ENCODE data around the gene STYXL1.
"Not testable (repeated sequence)": the region's sequence is repeated elsewhere in the genome, so short reads cannot be mapped to it uniquely, and the experiment has no call there.

DNA sequence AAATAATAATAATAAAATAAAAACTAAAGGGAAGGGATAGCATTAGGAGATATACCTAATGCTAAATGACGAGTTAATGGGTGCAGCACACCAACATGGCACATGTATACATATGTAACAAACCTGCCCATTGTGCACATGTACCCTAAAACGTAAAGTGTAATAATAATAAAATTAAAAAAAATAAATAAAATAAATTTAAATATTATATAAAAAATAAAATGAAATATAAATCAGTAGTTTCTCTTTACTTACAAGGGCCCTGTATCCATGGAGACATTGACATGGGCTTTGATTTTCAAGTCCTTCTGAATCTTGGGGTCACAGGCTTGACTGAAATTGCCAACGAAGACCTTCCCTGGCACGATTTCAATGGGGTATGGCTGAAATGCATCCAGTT is 42.8 kb downstream of the STYXL1 start:
- TF ChIP-seq, protein P1, sequence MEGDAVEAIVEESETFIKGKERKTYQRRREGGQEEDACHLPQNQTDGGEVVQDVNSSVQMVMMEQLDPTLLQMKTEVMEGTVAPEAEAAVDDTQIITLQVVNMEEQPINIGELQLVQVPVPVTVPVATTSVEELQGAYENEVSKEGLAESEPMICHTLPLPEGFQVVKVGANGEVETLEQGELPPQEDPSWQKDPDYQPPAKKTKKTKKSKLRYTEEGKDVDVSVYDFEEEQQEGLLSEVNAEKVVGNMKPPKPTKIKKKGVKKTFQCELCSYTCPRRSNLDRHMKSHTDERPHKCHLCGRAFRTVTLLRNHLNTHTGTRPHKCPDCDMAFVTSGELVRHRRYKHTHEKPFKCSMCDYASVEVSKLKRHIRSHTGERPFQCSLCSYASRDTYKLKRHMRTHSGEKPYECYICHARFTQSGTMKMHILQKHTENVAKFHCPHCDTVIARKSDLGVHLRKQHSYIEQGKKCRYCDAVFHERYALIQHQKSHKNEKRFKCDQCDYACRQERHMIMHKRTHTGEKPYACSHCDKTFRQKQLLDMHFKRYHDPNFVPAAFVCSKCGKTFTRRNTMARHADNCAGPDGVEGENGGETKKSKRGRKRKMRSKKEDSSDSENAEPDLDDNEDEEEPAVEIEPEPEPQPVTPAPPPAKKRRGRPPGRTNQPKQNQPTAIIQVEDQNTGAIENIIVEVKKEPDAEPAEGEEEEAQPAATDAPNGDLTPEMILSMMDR (IDR thresholded peaks at IDR 0.05; ENCODE audit: low read depth, low read length, missing input control): not testable (repeated sequence)
- not testable (repeated sequence) for TF ChIP-seq TAF1 (conservative IDR thresholded peaks at IDR 0.05); SP1 (IDR thresholded peaks at IDR 0.05); FOXA1 (IDR thresholded peaks at IDR 0.05); JUND (IDR thresholded peaks at IDR 0.05); YY1 (IDR thresholded peaks at IDR 0.05); RAD21 (IDR thresholded peaks at IDR 0.05); GABPA (IDR thresholded peaks at IDR 0.05 in 1 of 2, conservative IDR thresholded peaks at IDR 0.05 in 1 of 2); RXRA (IDR thresholded peaks at IDR 0.05)
- TF ChIP-seq, protein P2, sequence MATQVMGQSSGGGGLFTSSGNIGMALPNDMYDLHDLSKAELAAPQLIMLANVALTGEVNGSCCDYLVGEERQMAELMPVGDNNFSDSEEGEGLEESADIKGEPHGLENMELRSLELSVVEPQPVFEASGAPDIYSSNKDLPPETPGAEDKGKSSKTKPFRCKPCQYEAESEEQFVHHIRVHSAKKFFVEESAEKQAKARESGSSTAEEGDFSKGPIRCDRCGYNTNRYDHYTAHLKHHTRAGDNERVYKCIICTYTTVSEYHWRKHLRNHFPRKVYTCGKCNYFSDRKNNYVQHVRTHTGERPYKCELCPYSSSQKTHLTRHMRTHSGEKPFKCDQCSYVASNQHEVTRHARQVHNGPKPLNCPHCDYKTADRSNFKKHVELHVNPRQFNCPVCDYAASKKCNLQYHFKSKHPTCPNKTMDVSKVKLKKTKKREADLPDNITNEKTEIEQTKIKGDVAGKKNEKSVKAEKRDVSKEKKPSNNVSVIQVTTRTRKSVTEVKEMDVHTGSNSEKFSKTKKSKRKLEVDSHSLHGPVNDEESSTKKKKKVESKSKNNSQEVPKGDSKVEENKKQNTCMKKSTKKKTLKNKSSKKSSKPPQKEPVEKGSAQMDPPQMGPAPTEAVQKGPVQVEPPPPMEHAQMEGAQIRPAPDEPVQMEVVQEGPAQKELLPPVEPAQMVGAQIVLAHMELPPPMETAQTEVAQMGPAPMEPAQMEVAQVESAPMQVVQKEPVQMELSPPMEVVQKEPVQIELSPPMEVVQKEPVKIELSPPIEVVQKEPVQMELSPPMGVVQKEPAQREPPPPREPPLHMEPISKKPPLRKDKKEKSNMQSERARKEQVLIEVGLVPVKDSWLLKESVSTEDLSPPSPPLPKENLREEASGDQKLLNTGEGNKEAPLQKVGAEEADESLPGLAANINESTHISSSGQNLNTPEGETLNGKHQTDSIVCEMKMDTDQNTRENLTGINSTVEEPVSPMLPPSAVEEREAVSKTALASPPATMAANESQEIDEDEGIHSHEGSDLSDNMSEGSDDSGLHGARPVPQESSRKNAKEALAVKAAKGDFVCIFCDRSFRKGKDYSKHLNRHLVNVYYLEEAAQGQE (IDR thresholded peaks at IDR 0.05): not testable (repeated sequence)
- TF ChIP-seq, protein P3, sequence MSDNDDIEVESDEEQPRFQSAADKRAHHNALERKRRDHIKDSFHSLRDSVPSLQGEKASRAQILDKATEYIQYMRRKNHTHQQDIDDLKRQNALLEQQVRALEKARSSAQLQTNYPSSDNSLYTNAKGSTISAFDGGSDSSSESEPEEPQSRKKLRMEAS (IDR thresholded peaks at IDR 0.05): not testable (repeated sequence)
- TF ChIP-seq, protein P4, sequence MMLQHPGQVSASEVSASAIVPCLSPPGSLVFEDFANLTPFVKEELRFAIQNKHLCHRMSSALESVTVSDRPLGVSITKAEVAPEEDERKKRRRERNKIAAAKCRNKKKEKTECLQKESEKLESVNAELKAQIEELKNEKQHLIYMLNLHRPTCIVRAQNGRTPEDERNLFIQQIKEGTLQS (IDR thresholded peaks at IDR 0.05): not testable (repeated sequence)
- TF ChIP-seq, protein P5, sequence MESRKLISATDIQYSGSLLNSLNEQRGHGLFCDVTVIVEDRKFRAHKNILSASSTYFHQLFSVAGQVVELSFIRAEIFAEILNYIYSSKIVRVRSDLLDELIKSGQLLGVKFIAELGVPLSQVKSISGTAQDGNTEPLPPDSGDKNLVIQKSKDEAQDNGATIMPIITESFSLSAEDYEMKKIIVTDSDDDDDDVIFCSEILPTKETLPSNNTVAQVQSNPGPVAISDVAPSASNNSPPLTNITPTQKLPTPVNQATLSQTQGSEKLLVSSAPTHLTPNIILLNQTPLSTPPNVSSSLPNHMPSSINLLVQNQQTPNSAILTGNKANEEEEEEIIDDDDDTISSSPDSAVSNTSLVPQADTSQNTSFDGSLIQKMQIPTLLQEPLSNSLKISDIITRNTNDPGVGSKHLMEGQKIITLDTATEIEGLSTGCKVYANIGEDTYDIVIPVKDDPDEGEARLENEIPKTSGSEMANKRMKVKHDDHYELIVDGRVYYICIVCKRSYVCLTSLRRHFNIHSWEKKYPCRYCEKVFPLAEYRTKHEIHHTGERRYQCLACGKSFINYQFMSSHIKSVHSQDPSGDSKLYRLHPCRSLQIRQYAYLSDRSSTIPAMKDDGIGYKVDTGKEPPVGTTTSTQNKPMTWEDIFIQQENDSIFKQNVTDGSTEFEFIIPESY (IDR thresholded peaks at IDR 0.05): not testable (repeated sequence)

Measured in liver (tissue), 3 donors.